ENCODE results near the gene CAPN5. TPM values are rescaled to one million over a fixed set of nuclear protein-coding genes. Genes with fewer than 3 reads are reported as not detected.

The CAPN5 gene
- total and polyA plus RNA-seq, 2 experiments from 2014 or later = 10.2 to 32.2 TPM

DNA sequence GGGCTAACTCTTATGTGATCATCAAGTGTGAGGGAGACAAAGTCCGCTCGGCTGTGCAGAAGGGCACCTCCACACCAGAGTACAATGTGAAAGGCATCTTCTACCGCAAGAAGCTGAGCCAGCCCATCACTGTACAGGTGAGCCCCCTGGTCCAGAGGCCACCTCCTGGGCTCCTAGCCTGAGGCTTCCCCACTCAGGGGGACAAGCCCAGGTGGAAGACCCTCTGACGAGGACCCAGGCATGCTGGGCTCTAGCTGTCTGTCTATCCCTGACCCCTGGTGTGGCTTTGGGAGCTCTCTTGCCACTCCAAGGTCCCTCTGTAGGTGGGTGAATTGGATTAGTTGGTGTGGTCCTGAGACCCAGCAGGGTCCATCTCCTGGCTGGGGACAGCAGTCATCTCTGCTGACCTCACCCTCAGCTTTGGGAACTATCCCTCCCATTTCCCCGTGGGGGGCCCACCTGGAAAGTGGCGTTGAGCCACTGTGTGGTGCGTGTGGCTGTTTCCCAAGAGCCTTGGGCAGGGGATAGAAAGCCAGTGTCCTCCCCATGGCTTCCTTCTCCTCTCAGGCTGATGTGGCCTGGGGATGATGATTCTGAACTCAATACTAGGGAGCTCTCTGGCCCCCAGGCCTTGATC is 55.9 kb downstream of the CAPN5 start (continued):
- TF ChIP-seq, protein P1, sequence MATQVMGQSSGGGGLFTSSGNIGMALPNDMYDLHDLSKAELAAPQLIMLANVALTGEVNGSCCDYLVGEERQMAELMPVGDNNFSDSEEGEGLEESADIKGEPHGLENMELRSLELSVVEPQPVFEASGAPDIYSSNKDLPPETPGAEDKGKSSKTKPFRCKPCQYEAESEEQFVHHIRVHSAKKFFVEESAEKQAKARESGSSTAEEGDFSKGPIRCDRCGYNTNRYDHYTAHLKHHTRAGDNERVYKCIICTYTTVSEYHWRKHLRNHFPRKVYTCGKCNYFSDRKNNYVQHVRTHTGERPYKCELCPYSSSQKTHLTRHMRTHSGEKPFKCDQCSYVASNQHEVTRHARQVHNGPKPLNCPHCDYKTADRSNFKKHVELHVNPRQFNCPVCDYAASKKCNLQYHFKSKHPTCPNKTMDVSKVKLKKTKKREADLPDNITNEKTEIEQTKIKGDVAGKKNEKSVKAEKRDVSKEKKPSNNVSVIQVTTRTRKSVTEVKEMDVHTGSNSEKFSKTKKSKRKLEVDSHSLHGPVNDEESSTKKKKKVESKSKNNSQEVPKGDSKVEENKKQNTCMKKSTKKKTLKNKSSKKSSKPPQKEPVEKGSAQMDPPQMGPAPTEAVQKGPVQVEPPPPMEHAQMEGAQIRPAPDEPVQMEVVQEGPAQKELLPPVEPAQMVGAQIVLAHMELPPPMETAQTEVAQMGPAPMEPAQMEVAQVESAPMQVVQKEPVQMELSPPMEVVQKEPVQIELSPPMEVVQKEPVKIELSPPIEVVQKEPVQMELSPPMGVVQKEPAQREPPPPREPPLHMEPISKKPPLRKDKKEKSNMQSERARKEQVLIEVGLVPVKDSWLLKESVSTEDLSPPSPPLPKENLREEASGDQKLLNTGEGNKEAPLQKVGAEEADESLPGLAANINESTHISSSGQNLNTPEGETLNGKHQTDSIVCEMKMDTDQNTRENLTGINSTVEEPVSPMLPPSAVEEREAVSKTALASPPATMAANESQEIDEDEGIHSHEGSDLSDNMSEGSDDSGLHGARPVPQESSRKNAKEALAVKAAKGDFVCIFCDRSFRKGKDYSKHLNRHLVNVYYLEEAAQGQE (IDR thresholded peaks at IDR 0.05; ENCODE audit: unreplicated experiment) = no peak

- Mint-ChIP-seq H3K36me3 (ENCODE audit: low read depth) (peaks cover 5% of the 10 kb centered on the region; the same call in 1 of the 3 replicates), H3K27me3 (ENCODE audit: insufficient read depth, low read depth, poor library complexity) (peaks cover 19% of the 10 kb centered on the region), H3K27ac (no peak overlapping the region), H3K9me3 (no peaks in the 10 kb centered on the region), H3K4me1 (peaks cover 19% of the 10 kb centered on the region), H3K4me3 (no peak overlapping the region)
- Histone ChIP-seq H2AFZ (no peak overlapping the region), H3K27ac (ENCODE audit: low read depth) (no peak overlapping the region), H3K9me2 (ENCODE audit: insufficient read depth) (no peaks in the 10 kb centered on the region), H3K27me3 (ENCODE audit: insufficient read depth) (no peaks in the 10 kb centered on the region), H3K4me3 (no peak overlapping the region), H3K79me2 (replicated peaks; ENCODE audit: insufficient read depth) (no peaks in the 10 kb centered on the region), H3K4me1 (ENCODE audit: insufficient read depth) (peaks cover 8% of the 10 kb centered on the region), H3K4me2 (no peak overlapping the region), H4K20me1 (replicated peaks; ENCODE audit: insufficient read depth) (no peaks in the 10 kb centered on the region; the same call in 1 of the 2 replicates), H3F3A (replicated peaks; ENCODE audit: low read depth) (0 out of 2 replicates have a peak, but pooled peaks cover 4% of the 10 kb centered on the region), H3K36me3 (ENCODE audit: insufficient read depth) (no peaks in the 10 kb centered on the region)
- ATAC-seq (no peak), DNase-seq (ENCODE audit: low spot score) (no peak)
- TF ChIP-seq, protein P2, sequence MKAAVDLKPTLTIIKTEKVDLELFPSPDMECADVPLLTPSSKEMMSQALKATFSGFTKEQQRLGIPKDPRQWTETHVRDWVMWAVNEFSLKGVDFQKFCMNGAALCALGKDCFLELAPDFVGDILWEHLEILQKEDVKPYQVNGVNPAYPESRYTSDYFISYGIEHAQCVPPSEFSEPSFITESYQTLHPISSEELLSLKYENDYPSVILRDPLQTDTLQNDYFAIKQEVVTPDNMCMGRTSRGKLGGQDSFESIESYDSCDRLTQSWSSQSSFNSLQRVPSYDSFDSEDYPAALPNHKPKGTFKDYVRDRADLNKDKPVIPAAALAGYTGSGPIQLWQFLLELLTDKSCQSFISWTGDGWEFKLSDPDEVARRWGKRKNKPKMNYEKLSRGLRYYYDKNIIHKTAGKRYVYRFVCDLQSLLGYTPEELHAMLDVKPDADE (IDR thresholded peaks at IDR 0.05) = no peak
- TF ChIP-seq EZH2phosphoT487 (IDR thresholded peaks at IDR 0.05; ENCODE audit: unreplicated experiment) = no peak
- TF ChIP-seq, protein P1 (IDR thresholded peaks at IDR 0.05; ENCODE audit: unreplicated experiment) = no peak
- no peak for TF ChIP-seq CREB1 (CRISPR knock-in tag; IDR thresholded peaks at IDR 0.05; ENCODE audit: low read depth)
- no peak for TF ChIP-seq EZH2 (IDR thresholded peaks at IDR 0.05; ENCODE audit: low read depth, unreplicated experiment)
- no peak for TF ChIP-seq ZNF114 (CRISPR knock-in tag; IDR thresholded peaks at IDR 0.05)
- TF ChIP-seq ZNF331 (CRISPR knock-in tag; IDR thresholded peaks at IDR 0.05; ENCODE audit: low read depth) = no peak
- no peak for TF ChIP-seq STAT1 (IDR thresholded peaks at IDR 0.05; ENCODE audit: unreplicated experiment)
- no peak for TF ChIP-seq CTCF (conservative IDR thresholded peaks at IDR 0.05; ENCODE audit: low read depth in 2 of 2)
These were observed 56.8 kb downstream of the CAPN5 start for GRCh38 chr11:77123591-77123990.

Data from GM23338 (cell line).